PFSK-1 (cell line): ENCODE data around the gene SYTL3.

Experiments
- FOXP2 ChIP-seq: optimal IDR thresholded peaks from 2 replicates; pipeline ENCODE3; 2011; ENCODE audit warnings: borderline replicate concordance, control low read depth, inconsistent platforms; ENCODE audit not compliant: insufficient read depth; ENCODE audit errors: extremely low read length, extremely low read depth
- POLR2AphosphoS5 ChIP-seq: IDR thresholded peaks from 2 replicates; pipeline ENCODE4 v1.6.1; 2012; ENCODE audit warnings: low read depth, mild to moderate bottlenecking, control low read depth, low read length, moderate library complexity
- SIN3A ChIP-seq: IDR thresholded peaks from 2 replicates; pipeline ENCODE4 v1.6.1; 2012; ENCODE audit warnings: mild to moderate bottlenecking, low read length, moderate library complexity, borderline replicate concordance; ENCODE audit not compliant: insufficient read depth
- TAF1 ChIP-seq: IDR thresholded peaks from 2 replicates; pipeline ENCODE4 v1.6.1; 2012; ENCODE audit warnings: low read length, control low read depth, borderline replicate concordance; ENCODE audit not compliant: insufficient read depth

- TF ChIP-seq POLR2AphosphoS5, result no peak
- TF ChIP-seq TAF1, result no peak
- no peak for TF ChIP-seq SIN3A
- no peak for TF ChIP-seq FOXP2
Observed at GRCh38 chr6:158642097-158642601, 7.7 kb upstream of the SYTL3 start.
